Measurements from ENCODE around the gene IFT81. TPM values are rescaled to one million over a fixed set of nuclear protein-coding genes. Genes with fewer than 3 reads are reported as not detected.
"Not testable (repeated sequence)": the region's sequence is repeated elsewhere in the genome, so short reads cannot be mapped to it uniquely, and the experiment has no call there.

The IFT81 gene
- total RNA-seq, 1 experiment from 2014 or later: 9.9 TPM

DNA sequence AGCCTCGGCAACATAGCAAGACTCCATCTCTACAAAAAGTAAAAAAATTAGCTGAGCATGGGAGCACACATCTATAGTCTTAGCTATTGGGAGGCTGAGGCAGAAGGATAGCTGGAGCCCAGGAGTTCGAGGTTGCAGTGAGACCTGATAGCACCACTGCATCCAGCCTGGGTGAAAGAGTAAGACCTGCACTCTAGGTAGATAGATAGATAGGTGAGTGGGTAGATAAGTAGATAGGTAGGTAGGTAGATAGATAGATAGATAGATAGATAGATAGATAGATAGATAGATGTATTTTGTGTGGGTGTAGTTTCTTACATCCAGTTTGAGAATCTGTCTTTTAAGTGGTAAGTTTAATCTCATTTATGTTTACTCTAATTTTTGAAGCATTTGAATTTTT lies 72.8 kb downstream of the IFT81 start:
- H3K9me2 ChIP-seq (replicated peaks; ENCODE audit: insufficient read depth, low read length): no peaks in the 10 kb centered on the region
- no peak overlapping the region for H2AFZ ChIP-seq (ENCODE audit: low read length)
- DNase-seq: no peak
- H3K27me3 ChIP-seq (ENCODE audit: low read length): no peaks in the 10 kb centered on the region
- no peaks in the 10 kb centered on the region for H3K79me2 ChIP-seq (ENCODE audit: low read length)
- H4K20me1 ChIP-seq (ENCODE audit: insufficient read depth, low read depth, low read length): no peaks in the 10 kb centered on the region
- no peak overlapping the region for H3K27ac ChIP-seq (ENCODE audit: low read length)
- peaks cover 10% of the 10 kb centered on the region for H3K4me1 ChIP-seq (ENCODE audit: low read length)
- no peaks in the 10 kb centered on the region for H3K9me3 ChIP-seq (ENCODE audit: low read length)
- no peak overlapping the region for H3K4me2 ChIP-seq (ENCODE audit: low read depth, low read length, poor library complexity, severe bottlenecking)
- no peak overlapping the region for H3K9ac ChIP-seq (ENCODE audit: low read length)
- no peak overlapping the region for H3K4me3 ChIP-seq (ENCODE audit: low read length)
- H3K36me3 ChIP-seq (ENCODE audit: insufficient read depth, low read length): 0 out of 2 replicates have a peak, but pooled peaks cover 5% of the 10 kb centered on the region

DNA sequence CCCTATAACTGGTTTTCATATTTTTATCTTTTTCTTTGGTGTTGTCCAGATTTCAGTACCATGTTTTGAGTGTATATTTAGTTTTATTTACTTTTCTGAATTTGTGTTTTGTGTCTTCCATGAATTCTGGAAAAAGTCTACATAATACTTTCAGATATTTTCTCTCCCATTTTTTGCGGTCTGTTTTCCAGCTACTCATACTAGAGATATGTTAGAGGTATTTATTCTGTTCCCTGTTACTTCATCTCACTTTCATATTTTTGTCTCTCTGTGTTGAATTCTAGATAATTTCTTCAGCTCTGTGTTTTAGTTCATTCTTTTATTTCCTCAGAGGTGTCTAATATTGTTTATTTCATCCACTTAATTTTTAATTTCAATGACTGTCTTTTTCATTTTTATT lies 74.2 kb downstream of the IFT81 start:
- no peak overlapping the region for H3K4me3 ChIP-seq (ENCODE audit: low read length)
- 0 out of 2 replicates have a peak, but pooled peaks cover 5% of the 10 kb centered on the region for H3K36me3 ChIP-seq (ENCODE audit: insufficient read depth, low read length)
- no peaks in the 10 kb centered on the region for H4K20me1 ChIP-seq (ENCODE audit: insufficient read depth, low read depth, low read length)
- peaks cover 10% of the 10 kb centered on the region for H3K4me1 ChIP-seq (ENCODE audit: low read length)
- H2AFZ ChIP-seq (ENCODE audit: low read length): no peak overlapping the region
- H3K79me2 ChIP-seq (ENCODE audit: low read length): no peaks in the 10 kb centered on the region
- no peak for DNase-seq
- H3K9me2 ChIP-seq (replicated peaks; ENCODE audit: insufficient read depth, low read length): no peaks in the 10 kb centered on the region
- H3K9ac ChIP-seq (ENCODE audit: low read length): no peak overlapping the region
- H3K27me3 ChIP-seq (ENCODE audit: low read length): no peaks in the 10 kb centered on the region
- no peaks in the 10 kb centered on the region for H3K9me3 ChIP-seq (ENCODE audit: low read length)
- no peak overlapping the region for H3K27ac ChIP-seq (ENCODE audit: low read length)
- H3K4me2 ChIP-seq (ENCODE audit: low read depth, low read length, poor library complexity, severe bottlenecking): no peak overlapping the region

DNA sequence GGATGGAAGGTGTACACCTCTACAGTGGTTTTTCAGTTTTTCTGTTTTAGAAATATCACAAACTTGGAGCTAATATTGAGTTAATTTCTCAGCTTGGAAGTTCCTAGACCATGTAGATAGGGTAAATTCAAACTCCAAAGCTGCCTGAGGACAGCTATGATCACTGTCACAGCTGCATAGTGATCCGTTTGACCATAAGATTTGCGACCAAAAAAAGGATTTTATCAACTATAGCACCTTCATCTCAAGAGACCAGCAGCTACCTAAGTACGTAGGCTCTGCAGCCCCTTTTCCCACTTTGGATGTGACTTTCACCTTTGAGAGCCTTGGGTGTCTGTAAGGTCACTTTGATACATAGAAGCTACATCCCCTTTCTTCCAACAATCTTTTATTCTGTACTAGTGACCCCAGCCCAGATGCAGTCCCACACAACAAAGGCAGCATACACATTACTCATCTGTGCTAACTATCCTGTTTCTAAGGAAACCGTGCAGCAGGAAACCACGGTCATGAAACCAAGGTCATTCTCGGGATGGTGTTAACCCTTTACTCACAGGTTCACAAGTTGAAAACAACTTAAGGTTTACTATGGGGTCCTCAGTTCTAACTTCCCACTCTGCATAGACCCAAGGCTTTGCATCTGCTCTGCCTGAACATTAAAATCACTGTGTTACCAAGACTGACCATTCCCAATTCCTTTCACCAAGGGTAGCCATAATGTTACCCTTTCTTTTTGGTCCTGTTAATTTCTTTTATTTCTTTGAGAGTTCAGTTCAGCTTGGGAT lies 75.4 kb downstream of the IFT81 start:
- no peak overlapping the region for H3K27ac ChIP-seq (ENCODE audit: low read length)
- no peaks in the 10 kb centered on the region for H3K9me3 ChIP-seq (ENCODE audit: low read length)
- H3K4me2 ChIP-seq (ENCODE audit: low read depth, low read length, poor library complexity, severe bottlenecking): no peak overlapping the region
- H3K9ac ChIP-seq (ENCODE audit: low read length): no peak overlapping the region
- H3K9me2 ChIP-seq (replicated peaks; ENCODE audit: insufficient read depth, low read length): no peaks in the 10 kb centered on the region
- no peaks in the 10 kb centered on the region for H3K27me3 ChIP-seq (ENCODE audit: low read length)
- H3K36me3 ChIP-seq (ENCODE audit: insufficient read depth, low read length): no peaks in the 10 kb centered on the region
- peaks cover 10% of the 10 kb centered on the region for H3K4me1 ChIP-seq (ENCODE audit: low read length)
- H4K20me1 ChIP-seq (ENCODE audit: insufficient read depth, low read depth, low read length): no peaks in the 10 kb centered on the region
- H3K4me3 ChIP-seq (ENCODE audit: low read length): no peak overlapping the region
- no peaks in the 10 kb centered on the region for H3K79me2 ChIP-seq (ENCODE audit: low read length)
- no peak overlapping the region for H2AFZ ChIP-seq (ENCODE audit: low read length)
- DNase-seq: no peak

DNA sequence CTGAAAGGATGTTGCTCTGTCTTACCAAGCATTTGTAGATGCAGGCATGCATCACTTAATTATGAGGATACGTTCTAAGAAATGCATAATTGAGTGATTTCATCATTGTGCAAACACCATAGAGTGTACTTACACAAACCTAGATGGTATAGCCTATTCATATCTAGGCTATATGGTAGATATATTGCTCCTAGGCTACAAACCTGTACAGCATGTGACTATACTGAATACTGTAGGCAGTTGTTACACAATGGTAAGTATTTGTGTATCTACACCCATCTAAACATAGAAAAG lies 75.9 kb downstream of the IFT81 start:
- no peak overlapping the region for H2AFZ ChIP-seq (ENCODE audit: low read length)
- no peak for DNase-seq
- no peaks in the 10 kb centered on the region for H3K9me2 ChIP-seq (replicated peaks; ENCODE audit: insufficient read depth, low read length)
- H3K36me3 ChIP-seq (ENCODE audit: insufficient read depth, low read length): no peaks in the 10 kb centered on the region
- H3K27me3 ChIP-seq (ENCODE audit: low read length): no peaks in the 10 kb centered on the region
- H3K4me1 ChIP-seq (ENCODE audit: low read length): peaks cover 10% of the 10 kb centered on the region
- H3K9ac ChIP-seq (ENCODE audit: low read length): no peak overlapping the region
- no peak overlapping the region for H3K27ac ChIP-seq (ENCODE audit: low read length)
- no peak overlapping the region for H3K4me3 ChIP-seq (ENCODE audit: low read length)
- no peaks in the 10 kb centered on the region for H4K20me1 ChIP-seq (ENCODE audit: insufficient read depth, low read depth, low read length)
- no peaks in the 10 kb centered on the region for H3K79me2 ChIP-seq (ENCODE audit: low read length)
- no peak overlapping the region for H3K4me2 ChIP-seq (ENCODE audit: low read depth, low read length, poor library complexity, severe bottlenecking)
- no peaks in the 10 kb centered on the region for H3K9me3 ChIP-seq (ENCODE audit: low read length)

DNA sequence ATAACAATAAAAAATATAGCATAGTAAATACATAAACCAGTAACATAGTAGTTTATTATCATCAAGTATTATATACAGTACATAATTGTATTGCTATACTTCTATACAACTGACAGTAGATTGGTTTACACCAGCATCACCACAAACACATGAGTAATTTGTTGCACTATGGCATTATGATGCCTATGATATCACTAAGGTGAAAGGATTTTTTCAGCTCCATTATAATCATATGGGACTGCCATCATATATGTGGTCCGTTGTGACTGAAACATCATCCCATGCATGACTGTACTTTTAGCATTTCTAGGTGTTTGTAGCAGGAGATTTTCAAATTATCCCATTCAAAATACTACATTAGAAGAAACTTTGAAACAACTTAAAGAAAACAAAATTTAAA lies 77.8 kb downstream of the IFT81 start:
- Histone ChIP-seq H3K27ac (ENCODE audit: low read length) (no peak overlapping the region), H4K20me1 (ENCODE audit: insufficient read depth, low read depth, low read length) (no peaks in the 10 kb centered on the region), H3K36me3 (ENCODE audit: insufficient read depth, low read length) (no peaks in the 10 kb centered on the region), H3K27me3 (ENCODE audit: low read length) (no peaks in the 10 kb centered on the region), H3K9ac (ENCODE audit: low read length) (no peak overlapping the region), H3K4me1 (ENCODE audit: low read length) (peaks cover 10% of the 10 kb centered on the region), H2AFZ (ENCODE audit: low read length) (no peak overlapping the region), H3K4me3 (ENCODE audit: low read length) (no peak overlapping the region), H3K4me2 (ENCODE audit: low read depth, low read length, poor library complexity, severe bottlenecking) (no peak overlapping the region), H3K9me3 (ENCODE audit: low read length) (no peaks in the 10 kb centered on the region), H3K9me2 (replicated peaks; ENCODE audit: insufficient read depth, low read length) (no peaks in the 10 kb centered on the region), H3K79me2 (ENCODE audit: low read length) (no peaks in the 10 kb centered on the region)
- no peak for DNase-seq

DNA sequence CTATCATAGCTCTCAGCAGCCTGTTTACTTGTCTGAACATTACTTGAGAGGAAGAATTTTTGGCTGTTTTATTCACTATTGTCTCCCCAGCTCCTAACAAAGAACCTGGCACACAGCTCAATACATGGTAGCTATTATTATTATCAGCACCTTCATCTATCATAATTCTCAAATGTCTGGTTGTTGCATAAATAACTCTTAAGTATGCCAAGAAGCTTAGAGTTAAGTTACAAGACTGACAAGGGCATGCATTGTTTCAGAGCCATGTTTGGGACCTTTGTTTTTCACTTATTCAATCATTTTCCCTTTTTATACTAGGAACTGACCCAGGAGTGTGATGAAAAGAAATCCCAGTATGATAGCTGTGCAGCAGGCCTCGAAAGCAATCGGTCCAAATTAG lies 79.4 kb downstream of the IFT81 start:
- Histone ChIP-seq H3K9me3 (ENCODE audit: low read length) (no peaks in the 10 kb centered on the region), H3K4me2 (ENCODE audit: low read depth, low read length, poor library complexity, severe bottlenecking) (no peak overlapping the region), H4K20me1 (ENCODE audit: insufficient read depth, low read depth, low read length) (no peaks in the 10 kb centered on the region), H3K4me3 (ENCODE audit: low read length) (no peak overlapping the region), H3K36me3 (ENCODE audit: insufficient read depth, low read length) (no peaks in the 10 kb centered on the region), H3K4me1 (ENCODE audit: low read length) (peaks cover 10% of the 10 kb centered on the region), H3K9ac (ENCODE audit: low read length) (no peak overlapping the region), H2AFZ (ENCODE audit: low read length) (no peak overlapping the region), H3K27ac (ENCODE audit: low read length) (no peak overlapping the region), H3K79me2 (ENCODE audit: low read length) (no peaks in the 10 kb centered on the region), H3K9me2 (replicated peaks; ENCODE audit: insufficient read depth, low read length) (no peaks in the 10 kb centered on the region), H3K27me3 (ENCODE audit: low read length) (no peaks in the 10 kb centered on the region)
- no peak for DNase-seq

DNA sequence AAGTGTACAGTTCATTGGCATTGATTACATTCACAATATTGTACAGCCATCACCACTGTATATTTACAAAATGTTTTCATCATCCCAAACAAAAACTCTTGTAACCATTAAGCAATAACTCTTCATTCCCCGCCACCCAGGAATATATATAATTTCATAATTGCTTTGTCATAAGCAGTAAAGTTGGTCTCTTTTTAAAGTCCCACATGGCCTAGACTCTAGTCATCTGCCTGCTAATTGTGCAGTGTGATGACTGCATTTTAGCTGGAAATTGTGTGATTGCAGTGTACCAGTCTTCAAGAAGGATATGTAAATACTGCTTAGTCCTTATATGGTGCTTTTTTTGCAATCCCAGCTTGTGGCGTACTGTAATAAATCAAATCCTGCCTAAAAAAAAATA lies 81.8 kb downstream of the IFT81 start:
- Histone ChIP-seq H3K36me3 (ENCODE audit: insufficient read depth, low read length) (no peaks in the 10 kb centered on the region), H3K27me3 (ENCODE audit: low read length) (no peaks in the 10 kb centered on the region), H3K4me2 (ENCODE audit: low read depth, low read length, poor library complexity, severe bottlenecking) (no peak overlapping the region), H3K9ac (ENCODE audit: low read length) (no peak overlapping the region), H2AFZ (ENCODE audit: low read length) (no peak overlapping the region), H3K4me3 (ENCODE audit: low read length) (no peak overlapping the region), H3K27ac (ENCODE audit: low read length) (no peak overlapping the region), H3K4me1 (ENCODE audit: low read length) (no peaks in the 10 kb centered on the region), H3K9me3 (ENCODE audit: low read length) (no peaks in the 10 kb centered on the region), H3K79me2 (ENCODE audit: low read length) (no peaks in the 10 kb centered on the region), H4K20me1 (ENCODE audit: insufficient read depth, low read depth, low read length) (no peaks in the 10 kb centered on the region), H3K9me2 (replicated peaks; ENCODE audit: insufficient read depth, low read length) (no peaks in the 10 kb centered on the region)
- no peak for DNase-seq

DNA sequence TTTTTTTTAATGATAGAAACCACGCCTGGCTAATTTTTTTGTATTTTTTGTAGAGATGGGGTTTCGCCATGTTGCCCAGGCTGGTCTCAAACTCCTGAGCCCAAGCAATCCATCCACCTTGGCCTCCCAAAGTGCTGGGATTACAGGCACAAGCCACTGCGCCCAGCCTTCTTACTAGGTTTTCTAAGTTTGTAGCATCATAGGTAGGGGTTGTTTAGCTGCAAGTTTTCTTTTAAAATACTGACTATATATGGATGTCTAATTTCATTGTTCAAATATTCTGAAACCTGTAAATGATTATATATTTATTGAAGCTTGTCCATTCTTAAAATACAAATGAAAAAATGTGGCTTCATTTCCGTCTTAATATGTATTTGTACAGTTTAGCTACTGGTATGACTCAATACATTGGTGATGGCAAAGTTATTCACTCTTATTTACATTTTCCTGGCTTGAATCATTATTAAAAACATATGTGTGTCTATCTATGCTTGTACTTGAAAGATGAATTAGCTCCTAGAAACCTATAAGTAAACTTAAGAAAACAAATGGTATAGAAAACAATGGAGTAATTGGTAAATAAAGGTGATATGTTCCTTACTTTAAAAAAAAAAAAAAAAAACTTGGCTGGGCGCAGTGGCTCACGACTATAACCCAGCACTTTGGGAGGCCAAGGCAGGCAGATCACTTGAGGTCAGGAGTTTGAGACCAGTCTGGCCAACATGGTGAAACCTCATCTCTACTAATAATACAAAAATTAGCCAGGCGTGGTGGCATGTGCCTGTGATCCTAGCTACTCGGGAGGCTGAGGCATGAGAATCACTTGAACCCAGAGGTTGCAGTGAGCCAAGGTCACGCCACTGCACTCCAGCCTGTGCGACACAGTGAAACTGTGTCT lies 87.7 kb downstream of the IFT81 start:
- not testable (repeated sequence) for H3K9ac ChIP-seq (ENCODE audit: low read length); H2AFZ ChIP-seq (ENCODE audit: low read length); H3K27me3 ChIP-seq (ENCODE audit: low read length); DNase-seq; H3K79me2 ChIP-seq (ENCODE audit: low read length); H3K27ac ChIP-seq (ENCODE audit: low read length); H3K36me3 ChIP-seq (ENCODE audit: insufficient read depth, low read length); H3K4me1 ChIP-seq (ENCODE audit: low read length); H3K9me3 ChIP-seq (ENCODE audit: low read length); H3K4me3 ChIP-seq (ENCODE audit: low read length); H3K9me2 ChIP-seq (replicated peaks; ENCODE audit: insufficient read depth, low read length); H3K4me2 ChIP-seq (ENCODE audit: low read depth, low read length, poor library complexity, severe bottlenecking); H4K20me1 ChIP-seq (ENCODE audit: insufficient read depth, low read depth, low read length)
